Caco-2 (cell line): ENCODE results near the gene GPR183. TPM values are rescaled to one million over a fixed set of nuclear protein-coding genes. Genes with fewer than 3 reads are reported as not detected.

Source experiments
- BruUV-seq: library from RNA; stranded (reverse); fragments of 400-500 nt; replicated peaks from 2 replicates; lab custom pipeline; 2021; lab: Mats Ljungman, UMichigan
- CTCF ChIA-PET: fragments of 300-600 bp; sonication (Branson Sonifier 250); formaldehyde crosslinking; loops from one replicate; lab custom pipeline; 2022; ENCODE audit warnings: antibody characterized with exemption; lab: Charles Lee
- POLR2A ChIA-PET: fragments of 300-600 bp; sonication (Branson Sonifier 250); formaldehyde crosslinking; loops from one replicate; lab custom pipeline; 2022; ENCODE audit warnings: antibody characterized with exemption; lab: Charles Lee
- DNase-seq, 2 experiments: peaks; one replicate each; pipeline versions ENCODE4 v3.0.0 to v3.0.0-alpha.2; 2020 to 2022
- H3K27me3 ChIP-seq: replicated peaks from 2 replicates; pipeline ENCODE4 v1.6.0; 2011; ENCODE audit warnings: low read length; ENCODE audit not compliant: control insufficient read depth, insufficient read depth
- H3K36me3 ChIP-seq: 2 replicates; pipeline ENCODE4 v1.5.1; 2011; ENCODE audit warnings: low read length; ENCODE audit not compliant: control insufficient read depth, insufficient read depth
- H3K4me1 ChIP-seq: fragments of 250-450 bp; sonication (Bioruptor Pico); 2 replicates; pipeline ENCODE4 v1.5.1; 2020; ENCODE audit warnings: mild to moderate bottlenecking
- H3K4me3 ChIP-seq: 2 replicates; pipeline ENCODE4 v1.5.1; 2011; ENCODE audit warnings: low read depth, mild to moderate bottlenecking, control low read depth, low read length
- H3K9me3 ChIP-seq: fragments of 250-450 bp; sonication (Bioruptor Pico); 2 replicates; pipeline ENCODE4 v1.5.1; 2020; ENCODE audit warnings: mild to moderate bottlenecking, moderate library complexity
- H3K27ac Mint-ChIP-seq: one replicate; pipeline ENCODE4 v1.8.0; 2022; ENCODE audit warnings: mixed read lengths; ENCODE audit not compliant: unreplicated experiment
- H3K27me3 Mint-ChIP-seq: one replicate; pipeline ENCODE4 v1.8.0; 2022; ENCODE audit warnings: mixed read lengths; ENCODE audit not compliant: insufficient read depth, unreplicated experiment
- H3K36me3 Mint-ChIP-seq: one replicate; pipeline ENCODE4 v1.8.0; 2022; ENCODE audit warnings: mild to moderate bottlenecking, mixed read lengths; ENCODE audit not compliant: insufficient read depth, unreplicated experiment
- H3K4me1 Mint-ChIP-seq: one replicate; pipeline ENCODE4 v1.8.0; 2022; ENCODE audit warnings: low read depth, mixed read lengths; ENCODE audit not compliant: unreplicated experiment
- H3K4me3 Mint-ChIP-seq: one replicate; pipeline ENCODE4 v1.8.0; 2022; ENCODE audit warnings: mild to moderate bottlenecking, moderate library complexity, mixed read lengths; ENCODE audit not compliant: unreplicated experiment
- H3K9me3 Mint-ChIP-seq: one replicate; pipeline ENCODE4 v1.8.0; 2022; ENCODE audit warnings: mixed read lengths; ENCODE audit not compliant: unreplicated experiment
- CTCF ChIP-seq, 2 experiments: fragments of 200-600 bp in 1 of 2; IDR thresholded peaks; 1 replicate in 1 of 2; 2 replicates in 1 of 2; pipeline versions ENCODE4 v1.5.1 to v1.8.0; 2011 to 2022; ENCODE audit warnings: antibody characterized with exemption in 1 of 2, control low read depth in 1 of 2, inconsistent platforms in 1 of 2, low read depth in 1 of 2, low read length in 1 of 2, mild to moderate bottlenecking in 1 of 2, moderate library complexity in 1 of 2; ENCODE audit not compliant: insufficient read depth in 1 of 2, severe bottlenecking in 1 of 2, unreplicated experiment in 1 of 2
- intact Hi-C: fragments of 100-400 bp; cut with micrococcal nuclease; formaldehyde crosslinking; loops from one replicate; pipeline ENCODE4 v1.10.0; 2022; ENCODE audit not compliant: unreplicated experiment
- total RNA-seq: library from RNA; stranded (reverse); gene quantifications from 2 replicates; pipeline ENCODE4 v1.2.3, GENCODE V29; 2022

The GPR183 gene
- total RNA-seq, 1 experiment from 2014 or later = not detected

GRCh38 chr13:99296398-99296797 lies 10.8 kb downstream of the GPR183 start:
- no peaks in the 10 kb centered on the region for H3K9me3 Mint-ChIP-seq
- H3K27ac Mint-ChIP-seq = no peak overlapping the region
- no peak for TF ChIP-seq CTCF (IDR thresholded peaks at IDR 0.05; ENCODE audit: insufficient read depth in 1 of 2, low read depth in 1 of 2, low read length in 1 of 2, severe bottlenecking in 1 of 2, unreplicated experiment in 1 of 2)
- peaks cover 15% of the 10 kb centered on the region for H3K36me3 Mint-ChIP-seq
- no peak overlapping the region for H3K4me3 Mint-ChIP-seq
- BruUV-seq = no TSS peak
- H3K36me3 ChIP-seq = no peaks in the 10 kb centered on the region
- DNase-seq = no peak
- no peaks in the 10 kb centered on the region for H3K27me3 Mint-ChIP-seq
- no peaks in the 10 kb centered on the region for H3K27me3 ChIP-seq
- ChIA-PET CTCF (no interaction called here), POLR2A (no interaction called here)
- no peaks in the 10 kb centered on the region for H3K4me1 ChIP-seq
- no peaks in the 10 kb centered on the region for H3K9me3 ChIP-seq
- no peak overlapping the region for H3K4me3 ChIP-seq
- peaks cover 24% of the 10 kb centered on the region for H3K4me1 Mint-ChIP-seq
- intact Hi-C loops = loop anchor here (10.0 kb wide), 1 partner anchor 138 kb away; no protein-coding TSS in a partner anchor

- no TSS peak for BruUV-seq
- ChIA-PET CTCF (no interaction called here), POLR2A (no interaction called here)
Observed at GRCh38 chr13:99295488-99296252, 11.5 kb downstream of the GPR183 start.

GRCh38 chr13:99294958-99295357 lies 12.2 kb downstream of the GPR183 start:
- intact Hi-C loops = loop anchor here (10.0 kb wide), 1 partner anchor 140 kb away; no protein-coding TSS in a partner anchor
- DNase-seq = no peak
- Histone ChIP-seq H3K9me3 (no peaks in the 10 kb centered on the region), H3K36me3 (no peaks in the 10 kb centered on the region), H3K4me1 (no peaks in the 10 kb centered on the region), H3K4me3 (no peak overlapping the region), H3K27me3 (no peaks in the 10 kb centered on the region)
- Mint-ChIP-seq H3K4me3 (no peak overlapping the region), H3K9me3 (no peaks in the 10 kb centered on the region), H3K36me3 (peaks cover 21% of the 10 kb centered on the region), H3K27me3 (no peaks in the 10 kb centered on the region), H3K27ac (no peak overlapping the region), H3K4me1 (peaks cover 18% of the 10 kb centered on the region)
- CTCF ChIA-PET = no interaction called here
- BruUV-seq = no TSS peak
- POLR2A ChIA-PET = no interaction called here
- TF ChIP-seq CTCF (IDR thresholded peaks at IDR 0.05; ENCODE audit: insufficient read depth in 1 of 2, low read depth in 1 of 2, low read length in 1 of 2, severe bottlenecking in 1 of 2, unreplicated experiment in 1 of 2) = no peak

More at GRCh38 chr13:99295488-99296252, 11.5 kb downstream of the GPR183 start:
- no peaks in the 10 kb centered on the region for H3K9me3 Mint-ChIP-seq
- peaks cover 18% of the 10 kb centered on the region for H3K36me3 Mint-ChIP-seq
- Histone ChIP-seq H3K4me3 (no peak overlapping the region), H3K9me3 (no peaks in the 10 kb centered on the region), H3K4me1 (no peaks in the 10 kb centered on the region), H3K36me3 (no peaks in the 10 kb centered on the region), H3K27me3 (no peaks in the 10 kb centered on the region)
- DNase-seq = no peak
- H3K27ac Mint-ChIP-seq = no peak overlapping the region
- intact Hi-C loops = loop anchor here (10.0 kb wide), 1 partner anchor 139 kb away; no protein-coding TSS in a partner anchor
- H3K4me1 Mint-ChIP-seq = peaks cover 24% of the 10 kb centered on the region
- no peak for TF ChIP-seq CTCF (IDR thresholded peaks at IDR 0.05; ENCODE audit: insufficient read depth in 1 of 2, low read depth in 1 of 2, low read length in 1 of 2, severe bottlenecking in 1 of 2, unreplicated experiment in 1 of 2)
- no peak overlapping the region for H3K4me3 Mint-ChIP-seq
- no peaks in the 10 kb centered on the region for H3K27me3 Mint-ChIP-seq
